GM12801 (cell line): Measurements from ENCODE around the gene ATP1A4.

ENCODE experiments used
- TF ChIP-seq, protein P1 (sequence below): IDR thresholded peaks from one replicate; pipeline ENCODE4 v1.5.1; 2011; ENCODE audit warnings: control low read depth; ENCODE audit not compliant: insufficient read length; ENCODE audit errors: extremely low read depth

The ATP1A4 gene

DNA sequence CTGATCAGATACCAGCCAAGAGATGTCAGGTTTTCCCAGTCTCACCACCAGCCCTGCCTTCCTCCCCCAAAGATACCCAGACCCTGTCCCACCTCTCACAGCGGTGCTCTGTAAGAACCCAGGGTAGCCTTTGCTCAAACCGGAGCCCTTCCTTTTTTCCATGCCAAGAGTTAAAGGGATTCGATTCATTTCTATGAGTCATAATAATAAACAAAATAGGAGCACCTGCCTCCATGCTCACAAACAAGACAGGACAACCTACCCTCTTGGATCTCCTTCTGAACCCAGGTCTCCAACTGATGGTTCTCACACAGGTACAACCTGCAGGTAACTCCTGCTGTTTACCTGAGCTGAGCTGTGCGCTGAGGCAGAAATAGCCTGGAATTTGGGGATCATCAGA lies 41.7 kb upstream of the ATP1A4 start:
- TF ChIP-seq, protein P1, sequence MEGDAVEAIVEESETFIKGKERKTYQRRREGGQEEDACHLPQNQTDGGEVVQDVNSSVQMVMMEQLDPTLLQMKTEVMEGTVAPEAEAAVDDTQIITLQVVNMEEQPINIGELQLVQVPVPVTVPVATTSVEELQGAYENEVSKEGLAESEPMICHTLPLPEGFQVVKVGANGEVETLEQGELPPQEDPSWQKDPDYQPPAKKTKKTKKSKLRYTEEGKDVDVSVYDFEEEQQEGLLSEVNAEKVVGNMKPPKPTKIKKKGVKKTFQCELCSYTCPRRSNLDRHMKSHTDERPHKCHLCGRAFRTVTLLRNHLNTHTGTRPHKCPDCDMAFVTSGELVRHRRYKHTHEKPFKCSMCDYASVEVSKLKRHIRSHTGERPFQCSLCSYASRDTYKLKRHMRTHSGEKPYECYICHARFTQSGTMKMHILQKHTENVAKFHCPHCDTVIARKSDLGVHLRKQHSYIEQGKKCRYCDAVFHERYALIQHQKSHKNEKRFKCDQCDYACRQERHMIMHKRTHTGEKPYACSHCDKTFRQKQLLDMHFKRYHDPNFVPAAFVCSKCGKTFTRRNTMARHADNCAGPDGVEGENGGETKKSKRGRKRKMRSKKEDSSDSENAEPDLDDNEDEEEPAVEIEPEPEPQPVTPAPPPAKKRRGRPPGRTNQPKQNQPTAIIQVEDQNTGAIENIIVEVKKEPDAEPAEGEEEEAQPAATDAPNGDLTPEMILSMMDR = no peak

GRCh38 chr1:160112357-160112756 lies 39.0 kb upstream of the ATP1A4 start:
- TF ChIP-seq, protein P1 = no peak

DNA sequence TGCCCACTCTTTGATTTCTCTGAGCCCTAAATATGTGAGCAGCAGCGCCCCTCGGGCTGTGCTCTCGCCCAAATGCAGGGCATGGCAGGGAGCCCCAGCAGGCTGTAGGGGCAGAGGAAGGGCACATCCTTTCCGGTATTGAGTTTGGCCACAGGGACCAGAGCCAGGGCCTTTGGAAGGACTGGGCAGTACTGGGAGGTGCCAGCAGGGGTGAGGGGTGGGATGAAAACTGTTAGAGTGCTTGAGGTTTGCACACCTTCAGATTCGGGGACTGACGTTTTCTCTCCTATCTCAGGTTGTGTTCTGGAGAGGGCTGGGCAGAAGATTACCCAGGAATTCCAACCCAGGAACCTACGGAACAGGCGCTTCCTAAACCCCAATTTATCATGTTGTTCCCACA lies 38.0 kb upstream of the ATP1A4 start:
- TF ChIP-seq, protein P1 = no peak

- TF ChIP-seq, protein P1 = no peak
Measured at GRCh38 chr1:160114085-160114484, 37.3 kb upstream of the ATP1A4 start.

GRCh38 chr1:160115545-160116282 lies 35.7 kb upstream of the ATP1A4 start, which contains the start of gene ATP1A2:
TSS of gene ATP1A2 (plus strand) at chr1:160115759. CDS start at chr1:160115862, 103 bp downstream.
- TF ChIP-seq, protein P1 = no peak

GRCh38 chr1:160116283-160117147 lies 34.9 kb upstream of the ATP1A4 start:
- TF ChIP-seq, protein P1 = no peak

- TF ChIP-seq, protein P1 = no peak
Measured at GRCh38 chr1:160117300-160117699, 34.1 kb upstream of the ATP1A4 start.
